GM19372 (cell line): Measurements from ENCODE around the gene ZNRD2.
A peak's percentile ranks its signal among the peaks of the same experiment; 100 is the strongest.

Experiments
- ATAC-seq: cut with Tn5 transposase; IDR thresholded peaks from one replicate; pipeline ENCODE4 v1.9.1; 2021; ENCODE audit warnings: mild to moderate bottlenecking, low read depth, moderate library complexity; ENCODE audit not compliant: unreplicated experiment

Gene ZNRD2

DNA sequence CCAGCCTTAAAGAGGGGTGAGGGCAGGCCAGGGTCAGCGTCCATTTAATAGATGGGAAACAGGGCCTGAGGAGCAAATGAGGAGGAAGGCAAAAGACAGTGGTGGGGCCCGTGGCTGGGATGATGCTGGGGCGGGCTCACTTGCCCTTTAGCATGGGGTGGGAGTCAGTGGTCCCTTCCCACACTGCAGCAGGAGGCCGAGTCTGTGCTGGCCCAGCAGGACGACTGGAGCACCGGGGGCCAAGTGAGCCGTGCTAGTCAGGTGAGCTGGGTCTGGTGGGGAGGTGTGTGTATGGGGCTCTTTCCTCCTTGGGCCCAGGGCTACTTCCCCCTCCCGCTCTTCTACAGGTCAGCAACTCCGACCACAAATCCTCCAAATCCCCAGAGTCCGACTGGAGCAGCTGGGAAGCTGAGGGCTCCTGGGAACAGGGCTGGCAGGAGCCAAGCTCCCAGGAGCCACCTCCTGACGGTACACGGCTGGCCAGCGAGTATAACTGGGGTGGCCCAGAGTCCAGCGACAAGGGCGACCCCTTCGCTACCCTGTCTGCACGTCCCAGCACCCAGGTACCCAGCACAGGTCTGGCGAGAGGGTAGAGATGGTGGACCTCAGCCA, 32.6 kb upstream of the ZNRD2 start:
- no peak for ATAC-seq

DNA sequence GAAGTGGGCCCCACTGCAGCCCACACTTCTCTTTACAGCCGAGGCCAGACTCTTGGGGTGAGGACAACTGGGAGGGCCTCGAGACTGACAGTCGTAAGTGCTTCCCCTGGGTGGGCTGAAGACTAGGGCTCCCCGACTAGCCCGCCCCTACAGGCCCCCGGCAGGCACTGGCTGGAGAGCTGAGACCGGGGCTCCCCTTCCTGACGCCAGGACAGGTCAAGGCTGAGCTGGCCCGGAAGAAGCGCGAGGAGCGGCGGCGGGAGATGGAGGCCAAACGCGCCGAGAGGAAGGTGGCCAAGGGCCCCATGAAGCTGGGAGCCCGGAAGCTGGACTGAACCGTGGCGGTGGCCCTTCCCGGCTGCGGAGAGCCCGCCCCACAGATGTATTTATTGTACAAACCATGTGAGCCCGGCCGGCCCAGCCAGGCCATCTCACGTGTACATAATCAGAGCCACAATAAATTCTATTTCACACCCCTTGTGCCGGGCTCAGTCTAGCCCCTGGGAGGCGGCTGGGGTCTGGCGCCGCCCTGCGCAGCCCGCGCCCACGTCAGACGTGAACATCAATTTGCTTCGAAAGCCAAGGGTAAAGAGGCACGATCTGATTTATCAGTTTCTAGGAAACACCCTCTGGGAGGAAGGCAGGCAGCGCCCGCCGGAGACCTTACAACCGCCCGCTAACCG, 31.9 kb upstream of the ZNRD2 start:
- no peak for ATAC-seq

DNA sequence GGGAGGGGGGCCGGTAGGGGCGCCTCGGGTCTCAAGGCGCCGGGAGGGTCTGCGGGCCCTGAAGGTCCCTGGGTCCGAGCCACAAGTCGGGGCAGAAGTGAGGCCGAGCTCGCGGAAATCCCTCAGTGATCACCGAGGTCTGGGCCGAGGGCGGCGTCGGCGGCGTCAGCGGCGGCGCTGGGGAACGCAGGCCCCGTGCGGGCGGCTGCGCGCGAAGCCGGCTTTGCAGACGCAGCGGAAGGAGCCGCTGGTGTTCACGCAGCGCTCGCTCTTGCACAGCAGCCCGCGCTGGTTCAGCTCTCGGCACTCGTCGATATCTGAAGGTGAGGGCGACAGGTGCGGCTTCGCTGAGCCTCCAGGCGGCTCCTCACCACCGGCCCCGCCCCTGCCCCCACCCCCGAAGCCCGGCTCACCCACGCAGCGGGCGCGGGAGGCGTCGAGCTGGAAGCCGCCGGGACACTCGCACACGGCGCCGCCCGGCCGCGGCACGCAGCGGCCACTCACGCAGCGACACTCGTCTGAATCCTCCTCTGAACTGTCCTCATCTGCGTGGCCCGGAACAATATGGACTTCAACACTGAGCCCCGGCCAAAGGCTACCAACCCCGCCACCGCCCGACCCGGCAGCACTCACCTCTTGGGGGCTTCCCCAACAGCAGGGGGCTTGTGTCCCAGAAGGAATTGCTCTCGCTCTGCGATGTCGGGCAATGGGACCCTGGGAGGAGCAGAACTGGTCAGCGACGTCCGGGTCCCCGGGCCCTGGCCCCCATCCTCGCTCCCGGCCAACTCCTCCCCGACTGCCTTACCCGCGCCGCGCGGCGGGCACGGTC, 31.1 kb upstream of the ZNRD2 start:
- no peak for ATAC-seq

DNA sequence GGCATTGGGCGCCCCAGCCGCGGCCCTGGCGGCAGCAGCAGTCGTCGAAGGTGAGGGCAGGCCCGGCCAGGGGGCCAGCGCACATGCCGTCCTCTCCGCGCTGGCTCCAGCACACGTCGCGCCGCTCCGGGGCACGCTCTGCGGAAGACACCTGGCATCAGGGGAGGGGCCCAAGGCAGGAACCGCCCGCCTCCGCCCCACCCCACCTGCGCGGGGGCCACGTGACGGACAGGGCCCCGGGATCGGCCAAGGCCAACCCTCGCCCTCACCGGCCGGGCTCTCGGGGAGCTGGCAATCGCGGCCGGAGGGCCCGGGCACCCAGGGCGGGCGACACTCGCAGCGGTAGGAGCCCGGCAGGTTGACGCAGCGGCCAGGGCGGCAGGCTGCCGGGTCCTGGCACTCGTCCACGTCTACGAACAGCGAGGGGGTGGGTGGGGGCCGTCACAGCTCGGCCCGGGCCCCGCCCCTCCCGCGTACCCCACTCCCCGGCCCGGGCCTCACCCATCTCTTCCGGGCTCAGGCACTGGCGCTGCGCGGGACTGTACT, 30.5 kb upstream of the ZNRD2 start:
- ATAC-seq: peak; percentile 53

DNA sequence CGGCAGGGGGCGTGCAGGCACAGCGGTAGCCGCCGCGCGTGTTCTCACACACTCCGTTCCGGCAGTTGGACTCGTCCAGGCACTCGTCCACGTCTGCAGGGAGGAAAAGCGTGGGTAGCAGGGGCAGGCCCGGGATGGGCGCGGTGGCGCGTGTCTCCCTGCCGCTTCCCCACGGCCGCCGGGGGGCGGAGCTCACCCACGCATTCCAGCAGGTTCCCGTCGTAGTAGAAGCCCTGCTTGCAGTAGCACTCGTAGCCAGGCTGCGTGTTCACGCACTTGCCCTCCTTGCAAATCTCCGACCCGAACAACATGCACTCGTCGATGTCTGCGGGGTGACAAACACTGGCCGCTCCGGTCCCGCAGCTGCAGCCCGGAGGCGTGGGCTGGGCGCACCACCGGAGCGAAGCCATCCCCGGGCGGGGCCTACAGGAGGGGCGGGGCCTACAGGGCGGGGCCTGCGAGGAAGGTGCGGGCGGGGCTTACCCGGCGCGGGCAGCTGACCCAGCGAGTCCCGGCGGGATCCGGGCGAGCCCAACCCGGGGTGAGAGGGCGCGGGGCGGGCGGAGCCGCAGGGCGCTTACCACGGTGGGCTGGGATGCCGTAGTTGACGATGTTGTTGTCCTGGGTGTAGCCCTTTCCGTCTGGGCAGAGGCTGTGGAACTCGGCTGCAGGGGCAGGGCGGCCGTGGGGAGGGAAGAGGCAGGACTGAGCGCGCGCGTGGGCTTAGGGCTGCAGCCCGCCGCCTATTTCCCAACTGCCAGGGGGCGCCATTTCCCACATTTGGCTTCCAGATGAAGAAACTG, 29.8 kb upstream of the ZNRD2 start:
- ATAC-seq: peak; percentile 65

DNA sequence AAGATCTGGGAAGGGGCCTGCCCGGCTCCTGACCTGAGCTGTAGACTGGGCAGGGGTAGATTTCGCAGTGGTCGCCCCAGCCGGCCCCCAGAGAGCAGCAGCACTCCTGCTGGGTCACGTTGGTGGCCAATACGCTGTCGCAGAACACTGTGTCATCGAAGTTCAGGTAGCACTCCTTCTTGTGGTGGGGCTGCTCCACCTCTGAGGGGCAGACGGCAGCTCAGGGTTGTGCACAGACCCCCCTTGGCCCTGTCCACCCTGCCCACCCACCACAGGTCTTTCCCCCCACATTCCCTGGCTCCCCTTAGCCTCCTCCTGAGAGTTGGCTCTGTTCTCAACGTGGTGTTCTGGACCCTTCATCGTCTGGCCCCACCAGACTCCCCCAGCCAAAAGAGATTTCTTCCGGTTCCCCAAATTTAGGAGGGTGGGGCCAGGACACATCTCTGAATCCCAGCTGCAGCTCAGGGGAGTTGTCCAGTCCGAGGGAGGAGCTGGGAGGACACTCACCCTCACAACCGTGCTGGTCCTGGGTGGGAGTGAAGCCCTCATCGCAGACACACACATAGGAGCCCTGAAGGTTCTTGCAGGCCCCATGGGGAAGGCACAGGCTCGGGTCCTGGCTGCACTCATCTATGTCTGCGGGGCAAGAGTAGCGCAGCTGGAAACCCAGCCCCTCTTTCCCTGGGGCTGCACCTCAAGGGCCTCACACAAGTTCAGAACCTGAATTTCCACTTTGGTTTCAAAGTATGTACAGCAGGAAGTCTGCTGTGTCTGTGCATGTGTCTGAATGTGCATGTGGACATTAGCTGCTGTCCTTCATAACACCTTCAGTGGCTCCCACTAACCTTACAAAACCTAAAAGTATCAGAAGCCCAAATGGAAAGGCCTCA, 28.9 kb upstream of the ZNRD2 start:
- no peak for ATAC-seq

DNA sequence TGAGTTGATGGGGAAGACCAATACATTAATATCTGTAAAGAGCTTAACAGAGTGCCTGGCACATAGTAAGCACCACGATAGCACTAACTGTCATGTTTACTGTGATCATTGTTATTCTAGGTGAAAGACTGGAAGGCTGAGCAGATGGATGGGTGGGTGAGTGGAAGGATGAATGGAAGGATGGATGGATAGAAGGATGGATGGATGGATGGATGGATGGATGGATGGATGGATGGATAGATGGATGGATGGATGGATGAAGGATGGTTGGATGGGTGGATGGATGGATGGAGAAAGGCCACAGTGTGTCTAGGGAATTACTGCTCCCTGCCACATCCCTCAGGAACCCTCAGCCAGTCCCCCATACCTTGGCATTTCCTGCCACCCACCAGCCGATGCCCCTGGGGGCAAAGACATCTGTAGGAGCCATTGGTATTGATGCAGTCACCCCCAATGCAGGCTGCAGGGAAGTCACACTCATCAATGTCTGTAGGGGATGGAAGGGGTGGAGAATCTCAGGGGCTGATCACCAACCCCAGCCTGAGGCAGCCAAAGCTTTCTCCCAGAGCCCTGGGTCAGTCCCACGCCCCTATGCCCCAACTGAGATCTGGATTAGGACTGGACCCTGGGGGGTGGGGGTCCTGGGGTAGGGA, 27.4 kb upstream of the ZNRD2 start:
- ATAC-seq: no peak

DNA sequence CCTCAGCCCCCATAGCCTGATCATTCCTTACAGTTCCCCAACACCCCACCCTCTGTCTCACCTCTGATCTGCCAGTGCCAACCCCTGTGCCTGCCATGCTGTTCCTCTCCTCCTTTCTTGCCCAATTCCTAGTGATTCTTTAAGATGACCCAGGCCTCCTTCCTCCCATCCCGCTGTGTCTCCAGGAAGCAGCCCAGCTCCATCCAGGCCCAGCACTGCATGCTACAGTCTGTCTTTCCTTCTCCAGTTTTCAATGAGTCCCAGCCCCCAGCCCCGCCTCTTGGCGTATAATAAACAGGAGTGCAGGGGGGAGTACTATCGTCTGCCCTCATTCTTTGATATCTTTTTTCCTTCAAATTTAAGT, 24.4 kb upstream of the ZNRD2 start:
- no peak for ATAC-seq

DNA sequence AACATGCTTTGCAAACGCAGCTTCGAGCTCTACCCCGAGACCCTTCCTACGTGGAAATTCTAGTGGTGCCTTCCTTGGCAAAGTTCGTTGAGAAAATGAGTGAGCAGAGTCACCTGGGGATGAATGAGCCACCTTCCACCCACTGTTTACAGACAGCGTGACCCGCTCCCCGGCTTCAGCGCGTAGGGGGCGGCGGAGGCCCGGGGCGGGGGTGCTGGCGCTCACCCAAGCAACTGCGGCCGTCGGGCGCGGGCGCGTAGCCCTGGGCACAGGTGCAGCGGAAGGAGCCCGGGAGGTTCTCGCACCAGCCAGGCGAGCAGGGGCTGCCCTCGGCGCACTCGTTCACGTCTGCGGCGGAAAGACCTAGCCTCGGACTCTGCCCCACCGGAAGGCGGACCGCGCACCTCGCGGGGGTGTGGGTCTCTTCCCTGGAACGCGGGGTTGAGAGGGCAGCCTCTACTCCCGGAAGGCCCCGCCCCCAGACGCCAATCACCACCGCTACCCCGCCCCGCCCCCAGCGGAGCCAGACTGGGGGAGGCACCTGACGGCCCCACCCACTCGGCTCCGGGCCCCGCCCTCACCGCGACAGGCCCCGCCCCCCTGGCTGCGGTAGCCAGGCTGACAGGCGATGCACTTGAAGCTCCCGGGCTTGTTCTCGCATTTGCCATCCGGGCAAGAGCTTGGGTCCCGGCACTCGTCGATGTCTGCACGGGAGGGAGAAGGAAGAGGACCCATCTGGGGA, 23.9 kb upstream of the ZNRD2 start:
- peak; percentile 81 for ATAC-seq

DNA sequence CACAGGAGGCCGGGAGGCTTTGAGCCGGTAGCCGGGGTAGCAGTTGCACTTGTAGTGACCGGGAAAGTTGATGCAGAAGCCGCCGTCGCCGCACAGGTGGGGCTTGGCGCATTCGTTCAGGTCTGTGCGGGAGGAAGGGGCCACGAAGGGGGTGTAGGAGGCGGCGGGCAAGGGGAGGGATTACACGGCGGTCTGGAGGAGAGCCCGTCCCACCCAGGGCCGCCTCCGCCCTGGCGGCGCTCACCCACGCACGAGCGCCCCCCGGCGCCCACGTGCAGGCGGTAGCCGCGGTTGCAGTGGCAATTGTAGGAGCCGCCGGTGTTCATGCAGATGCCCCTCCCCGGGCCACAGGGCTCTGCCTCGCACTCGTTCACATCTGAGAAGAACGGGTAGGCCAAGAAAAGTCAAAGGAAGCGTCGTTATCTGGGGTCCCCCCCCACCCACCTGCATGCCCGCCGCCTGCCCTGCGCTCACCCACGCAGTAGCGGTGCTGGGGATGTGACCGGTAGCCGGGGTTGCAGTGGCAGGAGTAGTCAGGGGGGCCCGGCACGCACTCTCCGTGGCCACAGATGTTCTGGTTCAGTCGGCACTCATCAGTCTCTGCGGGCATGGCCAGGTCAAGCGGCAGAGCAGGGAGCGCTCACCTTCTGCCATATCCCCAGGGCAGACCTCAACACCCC, 22.7 kb upstream of the ZNRD2 start:
- no peak for ATAC-seq

DNA sequence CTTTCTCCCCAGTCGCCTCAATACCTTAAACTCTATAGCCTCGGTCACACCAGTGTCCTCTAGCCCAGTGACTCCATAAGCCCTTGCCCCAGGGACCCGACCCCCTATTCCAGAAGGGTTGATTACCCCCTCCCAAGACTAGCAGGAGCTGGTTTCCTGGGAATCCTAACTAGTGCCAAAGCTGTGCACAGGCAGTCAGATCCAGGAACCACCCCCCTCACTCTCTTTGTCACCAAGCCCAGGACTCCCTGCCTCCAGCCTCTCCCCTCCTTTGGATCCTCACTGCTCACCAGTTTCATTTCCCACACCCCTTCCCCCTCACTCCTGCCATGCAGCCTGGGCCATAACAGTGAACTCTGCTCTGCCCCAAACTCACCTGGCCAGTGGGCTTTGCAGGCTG, 21.9 kb upstream of the ZNRD2 start:
- no peak for ATAC-seq

DNA sequence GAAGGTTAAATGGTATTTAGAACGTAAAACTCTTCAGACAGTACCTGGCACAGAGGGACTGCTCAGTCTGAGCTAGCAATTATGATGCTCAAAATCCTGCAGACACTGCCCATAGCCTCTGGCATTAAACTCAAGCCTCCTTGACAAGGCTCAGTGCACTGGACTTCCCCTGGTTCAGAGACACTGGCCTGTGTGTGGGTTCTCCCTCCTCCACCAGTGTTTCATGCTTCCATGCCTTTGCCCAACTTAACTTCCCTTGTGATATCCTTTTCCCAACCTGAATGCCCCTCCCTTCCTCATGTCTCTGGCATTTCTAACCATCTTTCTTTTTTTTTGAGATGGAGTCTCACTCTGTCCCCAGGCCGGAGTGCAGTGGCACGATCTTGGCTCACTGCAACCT, 21.2 kb upstream of the ZNRD2 start:
- ATAC-seq: no peak

DNA sequence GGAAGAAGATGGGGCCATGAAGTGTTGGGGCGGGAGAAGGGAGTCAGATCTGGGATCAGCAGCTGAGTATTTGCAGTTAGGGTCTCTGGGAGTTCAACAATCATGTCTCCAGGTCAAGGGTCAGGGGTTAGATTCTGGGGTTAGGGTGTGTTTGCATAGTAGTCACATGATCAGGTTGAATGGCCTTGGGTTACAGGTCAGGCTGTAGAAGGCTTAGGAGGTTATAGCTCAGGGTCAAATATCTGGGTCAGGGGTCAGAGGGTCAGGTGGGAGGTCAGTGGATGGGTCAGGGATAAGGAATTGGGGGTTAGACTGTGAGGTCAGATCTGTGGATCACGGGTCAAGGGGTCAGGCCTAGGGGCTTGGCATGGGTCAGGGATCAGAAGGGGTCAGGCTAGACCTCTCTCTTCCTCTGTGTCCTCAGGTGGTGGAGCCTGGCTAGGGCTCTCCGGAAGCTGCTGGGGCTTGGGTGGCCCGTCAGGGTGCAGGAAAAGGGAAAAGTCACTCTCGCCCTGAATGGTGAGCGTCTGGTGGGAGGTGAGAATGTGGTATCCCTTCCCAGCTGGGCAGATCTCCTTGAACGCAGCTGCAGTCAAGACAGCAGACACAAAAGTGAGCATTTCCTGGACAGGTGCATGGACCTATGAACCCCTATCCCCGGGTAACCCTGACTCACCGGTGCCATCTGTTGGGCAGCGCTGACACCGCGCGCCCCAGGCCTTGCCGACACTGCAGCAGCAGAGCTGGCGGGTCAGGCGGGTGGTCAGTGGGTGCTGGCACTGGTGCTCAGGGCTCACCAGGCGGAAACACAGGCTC, 18.5 kb upstream of the ZNRD2 start:
- ATAC-seq: peak; percentile 69

DNA sequence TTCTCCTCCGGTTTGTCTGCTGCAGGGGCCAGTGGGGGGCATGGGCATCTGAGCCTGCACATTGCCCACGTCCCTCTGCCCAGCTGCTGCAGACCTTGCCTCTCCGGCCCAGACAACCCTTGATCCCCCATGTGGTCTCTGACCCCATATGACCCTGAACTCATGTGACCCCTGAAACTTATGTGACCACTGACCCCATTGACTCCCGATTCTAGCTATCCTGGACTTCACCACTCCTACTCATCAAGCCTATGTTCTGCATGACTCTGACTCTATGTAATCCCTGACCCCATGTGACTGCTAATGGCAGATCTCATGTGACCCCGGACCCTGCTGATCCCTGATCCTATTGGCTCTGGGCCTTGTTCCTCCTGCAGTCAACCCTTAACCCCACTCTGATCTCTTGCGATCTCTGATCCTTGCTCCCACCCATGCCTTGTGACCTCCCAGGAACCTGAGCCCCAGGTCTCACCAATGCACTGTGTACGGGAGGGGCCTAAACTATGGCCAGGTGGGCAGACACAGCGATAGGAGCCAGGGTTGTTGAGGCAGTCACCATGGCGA, 17.8 kb upstream of the ZNRD2 start:
- no peak for ATAC-seq

DNA sequence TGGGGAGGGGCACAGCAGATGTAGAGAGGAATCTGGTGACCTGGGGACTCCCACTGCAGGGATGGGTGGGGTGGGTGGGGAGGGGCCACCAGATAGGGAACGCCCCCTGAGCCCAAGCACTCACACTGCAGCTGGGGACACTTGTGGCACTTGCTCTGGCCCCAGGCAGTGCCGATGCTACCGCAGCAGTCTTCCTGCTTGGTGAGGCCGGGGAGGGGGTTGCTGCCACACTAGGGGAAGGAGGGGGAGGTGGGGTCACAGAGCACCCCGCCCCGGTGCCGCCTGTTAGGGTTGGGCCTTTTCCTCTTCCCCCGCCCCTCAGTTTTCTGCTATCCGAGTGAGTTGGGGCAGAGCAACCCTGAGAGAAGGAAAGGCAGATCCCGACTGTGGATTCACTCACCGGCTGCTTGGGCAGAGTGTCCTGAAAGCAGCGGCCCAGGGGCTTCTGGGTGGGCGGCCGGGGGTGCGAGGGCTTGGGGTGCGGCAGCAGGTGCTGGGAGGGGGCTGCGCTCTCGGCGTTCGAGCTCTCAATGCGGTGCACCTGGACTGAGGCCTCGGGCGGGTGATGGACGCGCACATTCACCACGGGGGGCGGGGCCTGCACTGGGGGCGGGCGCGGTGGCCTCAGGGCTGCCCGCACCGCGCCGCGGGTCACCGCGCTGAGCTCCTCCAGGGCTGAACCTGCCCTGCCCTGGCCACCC, 16.8 kb upstream of the ZNRD2 start:
- no peak for ATAC-seq
